ENCODE data around the gene FAM120AOS.
"Not testable (repeated sequence)": the region's sequence is repeated elsewhere in the genome, so short reads cannot be mapped to it uniquely, and the experiment has no call there.

Gene FAM120AOS

GRCh38 chr9:93467062-93467416, 13.7 kb upstream of the FAM120AOS start:
- DNase-seq (ENCODE audit: low spot score): no peak

GRCh38 chr9:93466416-93467061, 13.2 kb upstream of the FAM120AOS start:
- no peak for DNase-seq (ENCODE audit: low spot score)

- no peak for DNase-seq (ENCODE audit: low spot score)
These were observed 12.5 kb upstream of the FAM120AOS start for GRCh38 chr9:93465855-93466254.

GRCh38 chr9:93464876-93465275, 11.5 kb upstream of the FAM120AOS start:
- no peak for DNase-seq (ENCODE audit: low spot score)

- DNase-seq (ENCODE audit: low spot score): no peak
These were observed 11.0 kb upstream of the FAM120AOS start for GRCh38 chr9:93464395-93464794.

GRCh38 chr9:93463638-93464248, 10.4 kb upstream of the FAM120AOS start:
- DNase-seq (ENCODE audit: low spot score): no peak

GRCh38 chr9:93461821-93462220, 8.4 kb upstream of the FAM120AOS start:
- no peak for DNase-seq (ENCODE audit: low spot score)

GRCh38 chr9:93461414-93461743, 8.0 kb upstream of the FAM120AOS start:
- no peak for DNase-seq (ENCODE audit: low spot score)

GRCh38 chr9:93460689-93461413, 7.5 kb upstream of the FAM120AOS start:
- no peak for DNase-seq (ENCODE audit: low spot score)

- no peak for DNase-seq (ENCODE audit: low spot score)
These were observed 6.1 kb upstream of the FAM120AOS start for GRCh38 chr9:93459432-93459847.

GRCh38 chr9:93458712-93459111, 5.3 kb upstream of the FAM120AOS start:
- no peak for DNase-seq (ENCODE audit: low spot score)

GRCh38 chr9:93457006-93457405, 3.6 kb upstream of the FAM120AOS start:
- DNase-seq (ENCODE audit: low spot score): no peak

- no peak for DNase-seq (ENCODE audit: low spot score)
These were observed 3.1 kb upstream of the FAM120AOS start for GRCh38 chr9:93456504-93456903.

- no peak for DNase-seq (ENCODE audit: low spot score)
These were observed 2.6 kb upstream of the FAM120AOS start for GRCh38 chr9:93456022-93456421.

GRCh38 chr9:93452710-93453046, 703 bp downstream of the FAM120AOS start:
- DNase-seq (ENCODE audit: low spot score): no peak

- DNase-seq (ENCODE audit: low spot score): no peak
These were observed 1.3 kb downstream of the FAM120AOS start for GRCh38 chr9:93451849-93452709.

- DNase-seq (ENCODE audit: low spot score): peak; percentile 91
These were observed 2.2 kb downstream of the FAM120AOS start, which contains the start of gene FAM120A for GRCh38 chr9:93450945-93451815. Gene FAM120A (plus strand): TSS chr9:93451685. CDS start chr9:93451916, 231 bp downstream.

GRCh38 chr9:93447655-93448054, 5.7 kb downstream of the FAM120AOS start:
- no peak for DNase-seq (ENCODE audit: low spot score)

- DNase-seq (ENCODE audit: low spot score): no peak
These were observed 7.3 kb downstream of the FAM120AOS start for GRCh38 chr9:93446073-93446472.

- no peak for DNase-seq (ENCODE audit: low spot score)
These were observed 12.3 kb downstream of the FAM120AOS start for GRCh38 chr9:93440896-93441580.

GRCh38 chr9:93439301-93439700, 14.1 kb downstream of the FAM120AOS start:
- DNase-seq (ENCODE audit: low spot score): not testable (repeated sequence)

All from iPS-NIHi11 (cell line).